HepG2 (cell line): Measurements from ENCODE around the gene BCDIN3D.

Experiments used
- FOXM1 ChIP-seq: sonication (generic); formaldehyde crosslinking; IDR thresholded peaks from 2 replicates; pipeline ENCODE4 v1.5.0; 2020; ENCODE audit warnings: missing genetic modification reagents
- FOXO1 ChIP-seq: sonication (generic); formaldehyde crosslinking; IDR thresholded peaks from 2 replicates; pipeline ENCODE4 v1.4.0; 2020; ENCODE audit warnings: missing genetic modification reagents
- LCORL ChIP-seq, 2 experiments: fragments of 450-650 bp in 1 of 2; sonication (generic) in 1 of 2; formaldehyde crosslinking in 1 of 2; IDR thresholded peaks; 2 replicates each; pipeline versions ENCODE4 v1.5.0 to v1.6.1; 2017 to 2020; ENCODE audit warnings: antibody characterized with exemption in 1 of 2, missing genetic modification reagents in 1 of 2
- NFE2L1 ChIP-seq: sonication (generic); formaldehyde crosslinking; IDR thresholded peaks from 2 replicates; pipeline ENCODE4 v1.4.0; 2020; ENCODE audit warnings: missing genetic modification reagents, mild to moderate bottlenecking, borderline replicate concordance
- NFE2L2 ChIP-seq: fragments of 150-350 bp; IDR thresholded peaks from 2 replicates; pipeline ENCODE4 v1.6.1; 2014; ENCODE audit warnings: low read length
- PAF1 ChIP-seq: IDR thresholded peaks from 2 replicates; pipeline ENCODE4 v1.6.1; 2016; ENCODE audit warnings: missing genetic modification reagents, missing compliant biosample characterization
- POLR2AphosphoS5 ChIP-seq: IDR thresholded peaks from 2 replicates; pipeline ENCODE4 v1.6.1; 2012; ENCODE audit warnings: low read depth, low read length
- TF ChIP-seq, protein P1 (sequence below): sonication (generic); formaldehyde crosslinking; IDR thresholded peaks from 2 replicates; pipeline ENCODE4 v1.8.1; 2023; ENCODE audit warnings: mild to moderate bottlenecking, missing genetic modification reagents
- TF ChIP-seq, protein P2 (sequence below): sonication (generic); formaldehyde crosslinking; conservative IDR thresholded peaks from 2 replicates; pipeline ENCODE4 v1.5.0; 2020; ENCODE audit warnings: missing genetic modification reagents
- TF ChIP-seq, protein P3 (sequence below): sonication (generic); formaldehyde crosslinking; IDR thresholded peaks from 2 replicates; pipeline ENCODE4 v1.5.0; 2020; ENCODE audit warnings: mild to moderate bottlenecking, missing genetic modification reagents
- TF ChIP-seq, protein P4 (sequence below): sonication (generic); formaldehyde crosslinking; IDR thresholded peaks from 2 replicates; pipeline ENCODE4 v1.4.0; 2020; ENCODE audit warnings: missing genetic modification reagents

DNA sequence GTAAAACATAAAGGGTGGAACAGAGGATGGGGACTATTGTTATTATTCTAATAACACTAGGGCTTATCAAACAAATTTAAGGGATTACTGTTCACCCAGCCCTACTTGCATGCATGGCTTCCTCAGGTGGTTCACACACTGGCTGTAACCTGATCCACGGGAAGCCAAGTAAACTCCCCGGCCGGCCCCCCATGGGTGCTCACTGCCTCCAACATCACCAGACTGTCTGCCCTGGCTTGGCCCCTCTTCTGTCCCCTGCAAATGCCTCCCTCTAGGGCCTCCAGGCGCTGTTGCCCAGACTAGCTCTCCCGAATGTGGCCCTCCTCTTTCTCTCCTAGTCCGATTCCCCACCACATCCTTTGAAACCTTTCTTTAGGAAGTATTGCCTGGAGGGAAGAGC lies 42.2 kb upstream of the BCDIN3D start:
- TF ChIP-seq FOXO1 (CRISPR knock-in tag) (no peak), NFE2L1 (CRISPR knock-in tag) (no peak), PAF1 (CRISPR knock-in tag) (no peak), NFE2L2 (no peak), LCORL (IDR thresholded peaks at IDR 0.05) (no peak), LCORL (CRISPR knock-in tag; IDR thresholded peaks at IDR 0.05) (no peak), POLR2AphosphoS5 (no peak), FOXM1 (CRISPR knock-in tag) (no peak)
- TF ChIP-seq, protein P1, sequence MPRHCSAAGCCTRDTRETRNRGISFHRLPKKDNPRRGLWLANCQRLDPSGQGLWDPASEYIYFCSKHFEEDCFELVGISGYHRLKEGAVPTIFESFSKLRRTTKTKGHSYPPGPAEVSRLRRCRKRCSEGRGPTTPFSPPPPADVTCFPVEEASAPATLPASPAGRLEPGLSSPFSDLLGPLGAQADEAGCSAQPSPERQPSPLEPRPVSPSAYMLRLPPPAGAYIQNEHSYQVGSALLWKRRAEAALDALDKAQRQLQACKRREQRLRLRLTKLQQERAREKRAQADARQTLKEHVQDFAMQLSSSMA (CRISPR knock-in tag) = no peak
- TF ChIP-seq, protein P2, sequence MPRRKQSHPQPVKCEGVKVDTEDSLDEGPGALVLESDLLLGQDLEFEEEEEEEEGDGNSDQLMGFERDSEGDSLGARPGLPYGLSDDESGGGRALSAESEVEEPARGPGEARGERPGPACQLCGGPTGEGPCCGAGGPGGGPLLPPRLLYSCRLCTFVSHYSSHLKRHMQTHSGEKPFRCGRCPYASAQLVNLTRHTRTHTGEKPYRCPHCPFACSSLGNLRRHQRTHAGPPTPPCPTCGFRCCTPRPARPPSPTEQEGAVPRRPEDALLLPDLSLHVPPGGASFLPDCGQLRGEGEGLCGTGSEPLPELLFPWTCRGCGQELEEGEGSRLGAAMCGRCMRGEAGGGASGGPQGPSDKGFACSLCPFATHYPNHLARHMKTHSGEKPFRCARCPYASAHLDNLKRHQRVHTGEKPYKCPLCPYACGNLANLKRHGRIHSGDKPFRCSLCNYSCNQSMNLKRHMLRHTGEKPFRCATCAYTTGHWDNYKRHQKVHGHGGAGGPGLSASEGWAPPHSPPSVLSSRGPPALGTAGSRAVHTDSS (CRISPR knock-in tag) = no peak
- TF ChIP-seq, protein P3, sequence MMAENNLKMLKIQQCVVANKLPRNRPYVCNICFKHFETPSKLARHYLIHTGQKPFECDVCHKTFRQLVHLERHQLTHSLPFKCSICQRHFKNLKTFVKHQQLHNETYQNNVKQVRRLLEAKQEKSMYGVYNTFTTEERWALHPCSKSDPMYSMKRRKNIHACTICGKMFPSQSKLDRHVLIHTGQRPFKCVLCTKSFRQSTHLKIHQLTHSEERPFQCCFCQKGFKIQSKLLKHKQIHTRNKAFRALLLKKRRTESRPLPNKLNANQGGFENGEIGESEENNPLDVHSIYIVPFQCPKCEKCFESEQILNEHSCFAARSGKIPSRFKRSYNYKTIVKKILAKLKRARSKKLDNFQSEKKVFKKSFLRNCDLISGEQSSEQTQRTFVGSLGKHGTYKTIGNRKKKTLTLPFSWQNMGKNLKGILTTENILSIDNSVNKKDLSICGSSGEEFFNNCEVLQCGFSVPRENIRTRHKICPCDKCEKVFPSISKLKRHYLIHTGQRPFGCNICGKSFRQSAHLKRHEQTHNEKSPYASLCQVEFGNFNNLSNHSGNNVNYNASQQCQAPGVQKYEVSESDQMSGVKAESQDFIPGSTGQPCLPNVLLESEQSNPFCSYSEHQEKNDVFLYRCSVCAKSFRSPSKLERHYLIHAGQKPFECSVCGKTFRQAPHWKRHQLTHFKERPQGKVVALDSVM (CRISPR knock-in tag) = no peak
- TF ChIP-seq, protein P4, sequence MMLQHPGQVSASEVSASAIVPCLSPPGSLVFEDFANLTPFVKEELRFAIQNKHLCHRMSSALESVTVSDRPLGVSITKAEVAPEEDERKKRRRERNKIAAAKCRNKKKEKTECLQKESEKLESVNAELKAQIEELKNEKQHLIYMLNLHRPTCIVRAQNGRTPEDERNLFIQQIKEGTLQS (CRISPR knock-in tag) = no peak
